Left ventricle myocardium inferior (tissue), 1 donor: ENCODE data around the gene FBLN2. TPM values are rescaled to one million over a fixed set of nuclear protein-coding genes. Genes with fewer than 3 reads are reported as not detected.

Experiments
- DNase-seq: peaks from one replicate; pipeline ENCODE4 v3.0.0-alpha.2; 2020
- H3K27ac ChIP-seq: fragments of 200-600 bp; replicated peaks from 2 replicates; pipeline ENCODE4 v1.8.0; 2021
- H3K27me3 ChIP-seq: fragments of 200-600 bp; 2 replicates; pipeline ENCODE4 v1.8.0; 2021; ENCODE audit warnings: low read depth
- H3K36me3 ChIP-seq: fragments of 200-600 bp; 2 replicates; pipeline ENCODE4 v1.8.0; 2021
- H3K4me1 ChIP-seq: fragments of 200-600 bp; 2 replicates; pipeline ENCODE4 v1.8.0; 2021
- H3K4me3 ChIP-seq: fragments of 200-600 bp; 2 replicates; pipeline ENCODE4 v1.8.0; 2021; ENCODE audit warnings: mild to moderate bottlenecking, moderate library complexity
- H3K9me3 ChIP-seq: fragments of 200-600 bp; replicated peaks from 2 replicates; pipeline ENCODE4 v1.8.0; 2021
- CTCF ChIP-seq: fragments of 200-600 bp; IDR thresholded peaks from 2 replicates; pipeline ENCODE4 v1.8.0; 2021; ENCODE audit warnings: antibody characterized with exemption, mild to moderate bottlenecking, borderline replicate concordance
- intact Hi-C: fragments of 100-400 bp; cut with micrococcal nuclease; formaldehyde crosslinking; loops from one replicate; pipeline ENCODE4 v1.11.0; 2022
- total RNA-seq: library from RNA; stranded (reverse); fragmentation: NEBNext Ultra II Directional; extraction: Animal tissue kit (Norgen Biotek cat#: 25700); gene quantifications from one replicate; pipeline ENCODE4 v1.2.1, GENCODE V29; 2021
- donor health status: DM: no; HTN: yes; CAD: no; lungs with severe emphysema.

FBLN2 gene
- total RNA-seq, 1 donor from 2014 or later = 56.7 TPM

- Histone ChIP-seq H3K27ac (peak overlapping the region; percentile 82), H3K27me3 (peaks cover 66% of the 10 kb centered on the region), H3K36me3 (no peaks in the 10 kb centered on the region), H3K4me3 (peak overlapping the region; percentile 67), H3K4me1 (peaks cover 48% of the 10 kb centered on the region), H3K9me3 (no peaks in the 10 kb centered on the region)
- intact Hi-C loops = no loop called here
- no peak for DNase-seq
- no peak for TF ChIP-seq CTCF
Measured at GRCh38 chr3:13547591-13548371, 1.1 kb upstream of the FBLN2 start.

- TF ChIP-seq CTCF = no peak
- DNase-seq = no peak
- no peaks in the 10 kb centered on the region for H3K9me3 ChIP-seq
- no peaks in the 10 kb centered on the region for H3K36me3 ChIP-seq
- intact Hi-C loops = no loop called here
- peak overlapping the region; percentile 82 for H3K27ac ChIP-seq
- H3K27me3 ChIP-seq = peaks cover 70% of the 10 kb centered on the region
- peaks cover 67% of the 10 kb centered on the region for H3K4me1 ChIP-seq
- H3K4me3 ChIP-seq = peak overlapping the region; percentile 67
Measured at GRCh38 chr3:13549623-13550422, 898 bp downstream of the FBLN2 start.

GRCh38 chr3:13550423-13550690, 1.4 kb downstream of the FBLN2 start:
- Histone ChIP-seq H3K9me3 (no peaks in the 10 kb centered on the region), H3K36me3 (no peaks in the 10 kb centered on the region), H3K27ac (peak overlapping the region; percentile 82), H3K27me3 (peaks cover 70% of the 10 kb centered on the region), H3K4me1 (peaks cover 67% of the 10 kb centered on the region), H3K4me3 (peak overlapping the region; percentile 67)
- intact Hi-C loops = no loop called here
- DNase-seq = no peak
- no peak for TF ChIP-seq CTCF

GRCh38 chr3:13550791-13551360, 2.0 kb downstream of the FBLN2 start:
- no peaks in the 10 kb centered on the region for H3K9me3 ChIP-seq
- H3K27ac ChIP-seq = peak overlapping the region; percentile 82
- peak overlapping the region; percentile 67 for H3K4me3 ChIP-seq
- DNase-seq = no peak
- TF ChIP-seq CTCF = no peak
- peaks cover 68% of the 10 kb centered on the region for H3K4me1 ChIP-seq
- H3K36me3 ChIP-seq = no peaks in the 10 kb centered on the region
- H3K27me3 ChIP-seq = peaks cover 72% of the 10 kb centered on the region
- intact Hi-C loops = no loop called here

- Histone ChIP-seq H3K36me3 (no peaks in the 10 kb centered on the region), H3K27ac (peak overlapping the region; percentile 57), H3K4me3 (peak overlapping the region; percentile 67), H3K27me3 (peaks cover 74% of the 10 kb centered on the region), H3K4me1 (peaks cover 63% of the 10 kb centered on the region), H3K9me3 (no peaks in the 10 kb centered on the region)
- no peak for DNase-seq
- no peak for TF ChIP-seq CTCF
- intact Hi-C loops = no loop called here
Measured at GRCh38 chr3:13552857-13553652, 4.1 kb downstream of the FBLN2 start.
